UCSD-AML1 (cell line): ENCODE measurements around the gene SLC16A5.

Source experiments
- DNase-seq: peaks from one replicate; lab custom pipeline; 2025; ENCODE audit not compliant: unreplicated experiment; lab: John Stamatoyannopoulos, UW

SLC16A5 gene

GRCh38 chr17:75155191-75155601 lies 67.4 kb downstream of the SLC16A5 start:
- no peak for DNase-seq
